Measurements from ENCODE around the gene ZFAND3. TPM values are rescaled to one million over a fixed set of nuclear protein-coding genes. Genes with fewer than 3 reads are reported as not detected.

ZFAND3 gene
- total and polyA plus RNA-seq, 8 donors, result 19.8 to 164 (median 37.3) TPM

DNA sequence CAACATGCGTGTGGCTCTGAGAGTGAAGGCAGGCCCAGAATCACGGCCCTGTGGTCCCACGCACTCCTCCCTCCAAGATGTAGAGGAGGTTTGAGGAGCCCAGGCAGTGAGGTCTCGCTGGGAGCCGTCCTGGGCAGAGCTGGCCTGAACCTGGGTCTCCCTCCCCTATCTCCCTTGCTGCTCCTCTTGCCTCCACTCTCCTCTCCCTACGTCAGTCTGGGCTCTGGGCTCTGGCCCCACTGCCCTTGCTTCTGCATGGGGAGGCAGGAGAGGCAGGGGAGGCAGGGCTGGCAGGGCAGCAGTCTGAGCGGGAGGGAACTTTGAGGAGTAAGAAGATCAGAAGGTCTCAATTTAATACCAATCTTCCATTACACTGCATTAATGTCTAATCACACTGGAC lies 375.1 kb downstream of the ZFAND3 start:
- WGBS, 5 donors, result 87 to 99% (median 95%) methylated on average over 7 of the region's 7 CpGs
- Histone ChIP-seq H3K36me3 (no peaks in the 10 kb centered on the region), H3K4me1 (no peaks in the 10 kb centered on the region), H3K9me3 (no peaks in the 10 kb centered on the region), H3K4me3 (no peak overlapping the region), H3K27me3 (no peaks in the 10 kb centered on the region), H3K27ac (no peak overlapping the region)
- intact Hi-C loops (cut with DNase I; ENCODE audit: low total_unique reads), result no loop called here
- DNase-seq, result no peak
- no peak for TF ChIP-seq EP300 (IDR thresholded peaks at IDR 0.05)
- TF ChIP-seq, protein P1, sequence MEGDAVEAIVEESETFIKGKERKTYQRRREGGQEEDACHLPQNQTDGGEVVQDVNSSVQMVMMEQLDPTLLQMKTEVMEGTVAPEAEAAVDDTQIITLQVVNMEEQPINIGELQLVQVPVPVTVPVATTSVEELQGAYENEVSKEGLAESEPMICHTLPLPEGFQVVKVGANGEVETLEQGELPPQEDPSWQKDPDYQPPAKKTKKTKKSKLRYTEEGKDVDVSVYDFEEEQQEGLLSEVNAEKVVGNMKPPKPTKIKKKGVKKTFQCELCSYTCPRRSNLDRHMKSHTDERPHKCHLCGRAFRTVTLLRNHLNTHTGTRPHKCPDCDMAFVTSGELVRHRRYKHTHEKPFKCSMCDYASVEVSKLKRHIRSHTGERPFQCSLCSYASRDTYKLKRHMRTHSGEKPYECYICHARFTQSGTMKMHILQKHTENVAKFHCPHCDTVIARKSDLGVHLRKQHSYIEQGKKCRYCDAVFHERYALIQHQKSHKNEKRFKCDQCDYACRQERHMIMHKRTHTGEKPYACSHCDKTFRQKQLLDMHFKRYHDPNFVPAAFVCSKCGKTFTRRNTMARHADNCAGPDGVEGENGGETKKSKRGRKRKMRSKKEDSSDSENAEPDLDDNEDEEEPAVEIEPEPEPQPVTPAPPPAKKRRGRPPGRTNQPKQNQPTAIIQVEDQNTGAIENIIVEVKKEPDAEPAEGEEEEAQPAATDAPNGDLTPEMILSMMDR (IDR thresholded peaks at IDR 0.05), result no peak
- TF ChIP-seq POLR2AphosphoS5 (IDR thresholded peaks at IDR 0.05), result no peak
- TF ChIP-seq POLR2A (IDR thresholded peaks at IDR 0.05), result no peak

DNA sequence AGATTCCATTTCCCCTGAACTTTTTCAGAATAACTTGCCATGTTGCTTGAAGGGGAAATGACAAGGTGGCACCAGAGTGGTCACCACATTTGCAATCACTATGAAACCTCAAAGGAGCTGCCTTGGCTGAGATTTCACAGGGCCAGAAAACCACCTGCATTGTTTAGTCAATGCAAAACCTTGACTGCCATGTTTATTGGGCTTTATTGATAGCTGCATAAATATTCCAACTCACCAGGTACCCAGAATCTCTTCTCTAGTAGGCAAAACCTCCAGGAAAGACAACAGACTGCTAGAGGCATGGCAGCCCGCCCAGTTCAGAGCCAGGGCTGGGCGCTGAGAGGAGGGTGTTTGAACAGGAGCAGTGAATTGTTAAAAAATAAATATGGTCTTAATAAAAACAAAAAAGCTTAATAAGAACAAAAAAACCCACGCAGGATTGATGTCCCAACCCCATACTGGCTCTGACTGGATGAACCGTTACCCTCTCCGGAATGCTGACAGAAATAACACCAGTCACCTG lies 375.6 kb downstream of the ZFAND3 start:
- no peak overlapping the region for H3K4me3 ChIP-seq
- no peak overlapping the region for H3K27ac ChIP-seq
- TF ChIP-seq EP300 (IDR thresholded peaks at IDR 0.05) (no peak), POLR2AphosphoS5 (IDR thresholded peaks at IDR 0.05) (no peak), POLR2A (IDR thresholded peaks at IDR 0.05) (no peak)
- TF ChIP-seq, protein P1 (IDR thresholded peaks at IDR 0.05), result no peak
- peak in 1 of 2 donors; percentile 44 for DNase-seq
- no peaks in the 10 kb centered on the region for H3K27me3 ChIP-seq
- intact Hi-C loops (cut with DNase I; ENCODE audit: low total_unique reads), result no loop called here
- 46 to 70% (median 56%) methylated on average over 5 of the region's 5 CpGs for WGBS, 5 donors
- no peaks in the 10 kb centered on the region for H3K36me3 ChIP-seq
- no peaks in the 10 kb centered on the region for H3K9me3 ChIP-seq
- H3K4me1 ChIP-seq, result no peaks in the 10 kb centered on the region

DNA sequence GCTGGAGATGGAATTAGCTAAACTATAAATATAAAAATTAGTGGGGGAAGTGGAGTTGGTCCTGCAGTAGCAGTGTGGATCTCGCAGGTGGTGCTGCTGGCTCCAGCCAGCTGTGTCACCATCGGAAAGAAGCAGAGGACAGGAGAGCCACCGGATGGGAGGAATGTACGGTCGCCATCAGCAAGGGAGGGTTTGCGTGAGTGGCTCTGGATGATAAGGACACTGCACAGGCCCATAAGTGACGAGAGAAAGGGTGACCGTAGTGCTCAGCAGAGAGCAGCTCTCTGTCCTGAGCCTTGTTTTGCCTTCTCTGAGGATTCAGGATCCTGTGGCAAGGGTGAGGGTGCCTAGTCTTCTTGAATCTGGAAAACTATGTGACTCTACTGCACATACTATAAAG lies 378.7 kb downstream of the ZFAND3 start:
- no peak overlapping the region for H3K27ac ChIP-seq
- H3K36me3 ChIP-seq, result no peaks in the 10 kb centered on the region
- no peaks in the 10 kb centered on the region for H3K27me3 ChIP-seq
- WGBS, 5 donors, result 88 to 94% (median 91%) methylated on average over 8 of the region's 8 CpGs
- no peak for DNase-seq
- no peaks in the 10 kb centered on the region for H3K9me3 ChIP-seq
- intact Hi-C loops (cut with DNase I; ENCODE audit: low total_unique reads), result no loop called here
- no peaks in the 10 kb centered on the region for H3K4me1 ChIP-seq
- no peak overlapping the region for H3K4me3 ChIP-seq
- TF ChIP-seq, protein P1 (IDR thresholded peaks at IDR 0.05), result no peak
- TF ChIP-seq POLR2AphosphoS5 (IDR thresholded peaks at IDR 0.05), result no peak
- TF ChIP-seq EP300 (IDR thresholded peaks at IDR 0.05), result no peak
- TF ChIP-seq POLR2A (IDR thresholded peaks at IDR 0.05), result no peak

Small RNA genes lying within 50 kb of the gene (small RNA-seq; reads per million reads assigned to genes)
- gene RN7SL285P, result 0 reads per million in 4 donors
- 0 reads per million in 4 donors for gene RNU1-87P

Other genes with a start within 250 kb of the ZFAND3 start
- gene MDGA1, start 121.8 kb upstream of the ZFAND3 start, total RNA-seq, result 1 to 10 TPM in 4 of 5 donors, under 1 TPM in 1; 0.58 to 4.5 (median 2.9) TPM
- 1 to 10 TPM in 1 of 3 donors, under 1 TPM in 2; 0.46 to 1.1 (median 0.68) TPM for gene MDGA1, start 121.8 kb upstream of the ZFAND3 start, polyA plus RNA-seq

Data from stomach (tissue), 9 donors.